H1 (cell line): Measurements from ENCODE around the gene MFNG. TPM values are rescaled to one million over a fixed set of nuclear protein-coding genes. Genes with fewer than 3 reads are reported as not detected.

Source experiments
- CTCF ChIA-PET: fragments of 300-600 bp; sonication (Branson Sonifier 250); formaldehyde crosslinking; loops from one replicate; lab custom pipeline; 2021; ENCODE audit not compliant: partially characterized antibody; lab: Charles Lee
- POLR2A ChIA-PET: fragments of 300-600 bp; sonication (Branson Sonifier 250); formaldehyde crosslinking; loops from one replicate; lab custom pipeline; 2021; ENCODE audit warnings: inconsistent platforms; ENCODE audit not compliant: partially characterized antibody; lab: Charles Lee
- DNase-seq, 2 experiments: peaks; one replicate each; pipeline versions ENCODE4 v3.0.0 to v3.0.0-alpha.2; 2010 to 2022; ENCODE audit warnings: low spot score in 2 of 2, low read depth in 1 of 2, mixed read lengths in 1 of 2
- FAIRE-seq: peaks from 2 replicates; lab custom pipeline; 2011; peaks lifted over from hg19 to GRCh38; lab: Jason Lieb, UNC
- H2AFZ ChIP-seq: 2 replicates; pipeline ENCODE4 v1.8.1; 2012; ENCODE audit warnings: low read length, inconsistent platforms
- H2AK5ac ChIP-seq: 2 replicates; pipeline ENCODE4 v1.6.1; 2013; ENCODE audit warnings: low read depth, low read length
- H2BK120ac ChIP-seq: replicated peaks from 2 replicates; pipeline ENCODE3; 2013; ENCODE audit warnings: low read depth, low read length, inconsistent platforms
- H2BK12ac ChIP-seq: 2 replicates; pipeline ENCODE4 v1.6.1; 2013; ENCODE audit warnings: low read depth, low read length
- H2BK15ac ChIP-seq: 2 replicates; pipeline ENCODE4 v1.6.1; 2013; ENCODE audit warnings: low read length
- H2BK20ac ChIP-seq: 2 replicates; pipeline ENCODE4 v1.6.1; 2013; ENCODE audit warnings: low read length
- H2BK5ac ChIP-seq: 2 replicates; pipeline ENCODE4 v1.6.1; 2013; ENCODE audit warnings: low read depth, low read length
- H3K14ac ChIP-seq: 2 replicates; pipeline ENCODE4 v1.6.1; 2013; ENCODE audit warnings: inconsistent platforms; ENCODE audit not compliant: insufficient read length
- H3K18ac ChIP-seq: 2 replicates; pipeline ENCODE4 v1.6.1; 2013; ENCODE audit warnings: low read length; ENCODE audit errors: extremely low read depth
- H3K23ac ChIP-seq: 2 replicates; pipeline ENCODE4 v1.6.1; 2013; ENCODE audit warnings: inconsistent platforms; ENCODE audit not compliant: insufficient read length
- H3K23me2 ChIP-seq: 2 replicates; pipeline ENCODE4 v1.6.1; 2013; ENCODE audit warnings: low read depth, low read length
- H3K27ac ChIP-seq: 2 replicates; pipeline ENCODE4 v1.6.1; 2011; ENCODE audit warnings: low read depth, low read length, inconsistent platforms
- H3K27me3 ChIP-seq, 4 experiments: replicated peaks in 1 of 4; 1 replicate in 1 of 4; 2 replicates in 3 of 4; pipeline versions ENCODE4 v1.6.1 to v1.8.1; 2011 to 2013; ENCODE audit warnings: low read length in 3 of 4, mild to moderate bottlenecking in 3 of 4, inconsistent platforms in 2 of 4, mixed read lengths in 2 of 4, moderate library complexity in 1 of 4; ENCODE audit not compliant: control insufficient read depth in 3 of 4, insufficient read depth in 3 of 4; ENCODE audit errors: extremely low read depth in 1 of 4
- H3K36me3 ChIP-seq, 4 experiments: 2 replicates each; pipeline versions ENCODE4 v1.6.1 to v1.8.1; 2011 to 2013; ENCODE audit warnings: mild to moderate bottlenecking in 4 of 4, low read length in 3 of 4, moderate library complexity in 2 of 4, control low read depth in 1 of 4, inconsistent platforms in 1 of 4; ENCODE audit not compliant: insufficient read depth in 4 of 4, control insufficient read depth in 2 of 4
- H3K4ac ChIP-seq: replicated peaks from 2 replicates; pipeline ENCODE3; 2013; ENCODE audit warnings: low read length, low read depth, mixed read lengths, inconsistent platforms; ENCODE audit not compliant: insufficient read length
- H3K4me1 ChIP-seq, 4 experiments: replicated peaks in 1 of 4; 1 replicate in 1 of 4; 2 replicates in 3 of 4; pipeline versions ENCODE4 v1.6.1 to v1.8.1; 2011 to 2013; ENCODE audit warnings: low read length in 3 of 4, inconsistent platforms in 2 of 4, mixed read lengths in 1 of 4; ENCODE audit not compliant: insufficient read depth in 4 of 4, control insufficient read depth in 3 of 4
- H3K4me2 ChIP-seq, 2 experiments: 2 replicates each; pipeline versions ENCODE4 v1.6.1 to v1.8.1; 2011 to 2013; ENCODE audit warnings: low read depth in 2 of 2, low read length in 2 of 2, control low read depth in 1 of 2, inconsistent platforms in 1 of 2, mild to moderate bottlenecking in 1 of 2; ENCODE audit not compliant: insufficient read depth in 1 of 2
- H3K4me3 ChIP-seq, 4 experiments: fragments of 200-600, 300-600 bp in 1 of 4; sonication (generic), shearing (Covaris generic), sonication (Bioruptor Twin) in 1 of 4; 2 replicates each; pipeline versions ENCODE4 v1.5.1 to v1.8.1; 2011 to 2016; ENCODE audit warnings: low read length in 4 of 4, low read depth in 3 of 4, control low read depth in 2 of 4, inconsistent platforms in 2 of 4, mild to moderate bottlenecking in 2 of 4, mixed read lengths in 1 of 4, moderate library complexity in 1 of 4; ENCODE audit not compliant: insufficient read depth in 2 of 4; ENCODE audit errors: extremely low read depth in 1 of 4
- H3K56ac ChIP-seq: replicated peaks from 2 replicates; pipeline ENCODE3; 2013; ENCODE audit warnings: low read depth, mild to moderate bottlenecking, mixed read lengths, low read length, inconsistent platforms; ENCODE audit not compliant: insufficient read length
- H3K79me1 ChIP-seq: 2 replicates; pipeline ENCODE4 v1.6.1; 2013; ENCODE audit warnings: low read depth, low read length, control low read depth
- H3K79me2 ChIP-seq, 2 experiments: 2 replicates each; pipeline versions ENCODE4 v1.6.1 to v1.8.1; 2012 to 2013; ENCODE audit warnings: low read length in 2 of 2, mild to moderate bottlenecking in 2 of 2, inconsistent platforms in 1 of 2; ENCODE audit not compliant: insufficient read depth in 2 of 2, control insufficient read depth in 1 of 2
- H3K9ac ChIP-seq, 4 experiments: replicated peaks in 1 of 4; 1 replicate in 1 of 4; 2 replicates in 3 of 4; pipeline versions ENCODE4 v1.6.1 to v1.8.1; 2011 to 2013; ENCODE audit warnings: low read depth in 3 of 4, low read length in 3 of 4, control low read depth in 2 of 4, mild to moderate bottlenecking in 2 of 4, moderate library complexity in 2 of 4, inconsistent platforms in 1 of 4; ENCODE audit errors: extremely low read depth in 1 of 4
- H3K9me3 ChIP-seq, 2 experiments: 2 replicates each; pipeline versions ENCODE4 v1.6.1 to v1.8.1; 2012 to 2013; ENCODE audit warnings: mild to moderate bottlenecking in 2 of 2, moderate library complexity in 2 of 2, control low read depth in 1 of 2, inconsistent platforms in 1 of 2, low read depth in 1 of 2, low read length in 1 of 2, mixed read lengths in 1 of 2; ENCODE audit not compliant: insufficient read depth in 2 of 2
- H4K20me1 ChIP-seq, 2 experiments: replicated peaks in 1 of 2; 2 replicates each; pipeline versions ENCODE3 to v1.8.1; 2011 to 2013; ENCODE audit warnings: inconsistent platforms in 2 of 2, low read length in 2 of 2, mild to moderate bottlenecking in 1 of 2; ENCODE audit not compliant: insufficient read depth in 2 of 2, control insufficient read depth in 1 of 2
- H4K5ac ChIP-seq: 2 replicates; pipeline ENCODE4 v1.6.1; 2013; ENCODE audit warnings: low read length, low read depth, mixed read lengths, inconsistent platforms; ENCODE audit not compliant: insufficient read length
- H4K8ac ChIP-seq: 2 replicates; pipeline ENCODE4 v1.8.0; 2013; ENCODE audit warnings: mild to moderate bottlenecking, moderate library complexity, low read length, inconsistent platforms; ENCODE audit not compliant: insufficient read depth; ENCODE audit errors: extremely low read depth
- H4K91ac ChIP-seq: replicated peaks from 2 replicates; pipeline ENCODE3; 2013; ENCODE audit warnings: low read length, mixed read lengths, inconsistent platforms; ENCODE audit not compliant: insufficient read length
- EZH2 ChIP-seq: fragments of 200-600 bp; sonication (generic); IDR thresholded peaks from 2 replicates; pipeline ENCODE4 v1.7.1; 2012; ENCODE audit warnings: low read depth, mild to moderate bottlenecking, moderate library complexity, low read length, inconsistent platforms; ENCODE audit not compliant: severe bottlenecking
- GABPA ChIP-seq: IDR thresholded peaks from 2 replicates; pipeline ENCODE4 v1.6.1; 2011; ENCODE audit warnings: mild to moderate bottlenecking, low read length, moderate library complexity, borderline replicate concordance; ENCODE audit not compliant: insufficient read depth
- JUN ChIP-seq: IDR thresholded peaks from 2 replicates; pipeline ENCODE4 v1.6.1; 2011; ENCODE audit warnings: low read depth, mild to moderate bottlenecking, improper control_type of control experiment, low read length
- KDM5A ChIP-seq: fragments of 200-600 bp; IDR thresholded peaks from 2 replicates; pipeline ENCODE4 v1.7.1; 2012; ENCODE audit warnings: mild to moderate bottlenecking, low read length, inconsistent platforms, mixed read lengths
- RBBP5 ChIP-seq: IDR thresholded peaks from 2 replicates; pipeline ENCODE4 v1.7.1; 2012; ENCODE audit warnings: low read depth, mild to moderate bottlenecking, inconsistent platforms, low read length, moderate library complexity, borderline replicate concordance
- RNF2 ChIP-seq: fragments of 200-900, 300-1000 bp; sonication (generic); IDR thresholded peaks from 2 replicates; pipeline ENCODE4 v1.7.1; 2016; ENCODE audit warnings: borderline replicate concordance, low read depth, mild to moderate bottlenecking, antibody characterized with exemption, low read length; ENCODE audit not compliant: poor library complexity, severe bottlenecking; ENCODE audit errors: missing control alignments
- SIN3A ChIP-seq, 2 experiments: IDR thresholded peaks in 1 of 2; conservative IDR thresholded peaks in 1 of 2; 2 replicates each; pipeline ENCODE4 v1.6.1; 2011 to 2012; ENCODE audit warnings: low read length in 2 of 2, improper control_type of control experiment in 1 of 2, low read depth in 1 of 2, mild to moderate bottlenecking in 1 of 2
- SUZ12 ChIP-seq: fragments of 200-600 bp; sonication (generic); IDR thresholded peaks from 2 replicates; pipeline ENCODE4 v1.6.1; 2012; ENCODE audit warnings: mild to moderate bottlenecking, inconsistent platforms, low read length, moderate library complexity, mixed read lengths
- TEAD4 ChIP-seq: IDR thresholded peaks from 2 replicates; pipeline ENCODE4 v1.6.1; 2012; ENCODE audit warnings: low read depth, low read length, inconsistent platforms, mixed read lengths
- WGBS, 2 experiments: shearing (Covaris generic) in 1 of 2; methylation state at CpG; one replicate each; pipeline versions ENCODE4 v1.1.6 to v1.1.7; 2013 to 2015; ENCODE audit warnings: low lambda C conversion rate in 2 of 2, mixed read lengths in 2 of 2, inconsistent platforms in 1 of 2, low coverage in 1 of 2, missing lambda C conversion rate in 1 of 2; ENCODE audit not compliant: insufficient replicate concordance in 2 of 2, insufficient coverage in 1 of 2, insufficient read length in 1 of 2; ENCODE audit errors: extremely low coverage in 1 of 2, missing lambda C conversion rate in 1 of 2; 5-methylcytosine and 5-hydroxymethylcytosine counted together
- polyA plus RNA-seq, 7 experiments: library from polyadenylated mRNA; depleted of rRNA in 3 of 7; stranded (reverse) in 5 of 7; unstranded in 2 of 7; fragments of >200 nt in 5 of 7; fragments of 200-250 nt in 2 of 7; gene quantifications; 1 replicate in 5 of 7; 2 replicates in 1 of 7; 4 replicates in 1 of 7; pipeline versions ENCODE4 v1.2.1 to v1.2.3, GENCODE V29; 2011 to 2013; ENCODE audit warnings: missing spikeins in 2 of 7, mixed read lengths in 2 of 7
- total RNA-seq: library from RNA; stranded (reverse); fragmentation: NEBNext Ultra II Directional; extraction: Animal tissue kit (Norgen Biotek cat#: 25700); gene quantifications from 2 replicates; pipeline ENCODE4 v1.2.1, GENCODE V29; 2021

The MFNG gene
- total and polyA plus RNA-seq, 2 of the 8 experiments (the other 6 are each of a cell fraction or from before 2014, with no cell fraction given) = 1.7 to 5.5 TPM

- FAIRE-seq = no peak
- no peak overlapping the region for H4K8ac ChIP-seq
- TF ChIP-seq JUN (no peak), EZH2 (no peak), SUZ12 (no peak), TEAD4 (no peak), KDM5A (no peak), RBBP5 (no peak), GABPA (no peak), SIN3A (conservative IDR thresholded peaks at IDR 0.05 in 1 of 2, IDR thresholded peaks at IDR 0.05 in 1 of 2; ENCODE audit: low read depth in 1 of 2, low read length in 2 of 2) (no peak), RNF2 (no peak)
These were observed 54.1 kb downstream of the MFNG start for GRCh38 chr22:37431801-37432707.

More at GRCh38 chr22:37431801-37432707, 54.1 kb downstream of the MFNG start:
- no peak overlapping the region for H2BK12ac ChIP-seq
- no peaks in the 10 kb centered on the region for H3K79me1 ChIP-seq
- H3K23ac ChIP-seq = no peak overlapping the region
- no peak overlapping the region for H3K27ac ChIP-seq
- no peaks in the 10 kb centered on the region for H3K9me3 ChIP-seq
- H4K5ac ChIP-seq = no peak overlapping the region
- no peak overlapping the region for H3K56ac ChIP-seq
- ChIA-PET CTCF (interaction anchor here (0.7 to 5.4 kb wide), 15 partner anchors 9 to 175 kb away, joined by 3 to 116 read pairs (median 4); partner anchors contain the start of gene CARD10), POLR2A (interaction anchor here (0.6 kb wide), 1 partner anchor 96 kb away, joined by 3 read pairs; no protein-coding TSS in a partner anchor)
- H3K36me3 ChIP-seq = no peaks in the 10 kb centered on the region
- 85% methylated on average over 14 of the region's 14 CpGs; no CpG with 5 or more reads in 1 of the 2 experiments for WGBS, 2 experiments
- H3K4me2 ChIP-seq = no peak overlapping the region
- no peak for DNase-seq
- peaks cover 4% of the 10 kb centered on the region; the same call in 1 of the 2 replicates for H3K23me2 ChIP-seq
- H3K9ac ChIP-seq = no peak overlapping the region
- no peak overlapping the region for H3K14ac ChIP-seq
- H4K91ac ChIP-seq = no peak overlapping the region
- H2AK5ac ChIP-seq = no peak overlapping the region
- no peak overlapping the region for H3K18ac ChIP-seq
- peaks cover 18 to 19% (median 19%) of the 10 kb centered on the region in 4 experiments for H3K27me3 ChIP-seq
- peaks cover 1 to 4% of the 10 kb centered on the region in 2 experiments for H4K20me1 ChIP-seq
- H2BK5ac ChIP-seq = no peak overlapping the region
- no peak overlapping the region for H3K4ac ChIP-seq
- no peaks in the 10 kb centered on the region for H3K79me2 ChIP-seq
- H2BK120ac ChIP-seq = no peak overlapping the region
- no peak overlapping the region for H2BK15ac ChIP-seq
- no peak overlapping the region for H2BK20ac ChIP-seq
- peaks cover 0 to 7% (median 4%) of the 10 kb centered on the region in 4 experiments; a peak in 4 of 7 replicates for H3K4me1 ChIP-seq
- H3K4me3 ChIP-seq = no peak overlapping the region
- no peak overlapping the region for H2AFZ ChIP-seq
